Measurements from ENCODE around the gene EXOC2. TPM values are rescaled to one million over a fixed set of nuclear protein-coding genes. Genes with fewer than 3 reads are reported as not detected.
A peak's percentile ranks its signal among the peaks of the same experiment; 100 is the strongest.

EXOC2 gene
- total and polyA plus RNA-seq, 2 donors (not counting 1 experiment from before 2014, with no cell fraction given), result 12.2 to 45.0 TPM

GRCh38 chr6:674406-674805 is 18.5 kb downstream of the EXOC2 start:
- Histone ChIP-seq H3K9me3 (ENCODE audit: control extremely low read depth in 1 of 3, control insufficient read depth in 2 of 3, insufficient read depth in 1 of 3, low read length in 2 of 3) (no peaks in the 10 kb centered on the region), H3K4me1 (ENCODE audit: control insufficient read depth in 2 of 2, insufficient read depth in 2 of 2, low read length in 2 of 2) (no peaks in the 10 kb centered on the region), H3K79me2 (ENCODE audit: control insufficient read depth, insufficient read depth, low read length) (peaks cover 79% of the 10 kb centered on the region), H3K27ac (ENCODE audit: low read length in 2 of 2) (no peak overlapping the region), H3K4me2 (replicated peaks; ENCODE audit: low read depth, low read length, poor library complexity, severe bottlenecking) (no peak overlapping the region), H3K9ac (ENCODE audit: low read length) (no peak overlapping the region), H3K36me3 (replicated peaks in 1 of 2; ENCODE audit: control extremely low read depth in 1 of 2, control insufficient read depth in 1 of 2, extremely low read depth in 1 of 2, insufficient read depth in 2 of 2, low read length in 1 of 2) (peaks cover 0 to 3% of the 10 kb centered on the region in 2 experiments), H2AFZ (ENCODE audit: insufficient read depth, low read depth, low read length, poor library complexity, severe bottlenecking) (no peak overlapping the region), H3K4me3 (ENCODE audit: control extremely low read depth in 1 of 5, extremely low read depth in 1 of 5, insufficient read depth in 1 of 5, low read depth in 2 of 5, low read length in 4 of 5) (no peak overlapping the region), H3K27me3 (replicated peaks in 1 of 4; ENCODE audit: control extremely low read depth in 1 of 4, control insufficient read depth in 3 of 4, insufficient read depth in 4 of 4, low read length in 3 of 4) (no peaks in the 10 kb centered on the region), H4K20me1 (ENCODE audit: control insufficient read depth, insufficient read depth, low read length, poor library complexity, severe bottlenecking) (peaks cover 20% of the 10 kb centered on the region)
- POLR2A ChIA-PET, result no interaction called here
- peaks cover 4% of the 10 kb centered on the region for H3K9me3 Mint-ChIP-seq (ENCODE audit: insufficient read depth)
- no peak overlapping the region for H3K4me3 Mint-ChIP-seq
- TF ChIP-seq, protein P1, sequence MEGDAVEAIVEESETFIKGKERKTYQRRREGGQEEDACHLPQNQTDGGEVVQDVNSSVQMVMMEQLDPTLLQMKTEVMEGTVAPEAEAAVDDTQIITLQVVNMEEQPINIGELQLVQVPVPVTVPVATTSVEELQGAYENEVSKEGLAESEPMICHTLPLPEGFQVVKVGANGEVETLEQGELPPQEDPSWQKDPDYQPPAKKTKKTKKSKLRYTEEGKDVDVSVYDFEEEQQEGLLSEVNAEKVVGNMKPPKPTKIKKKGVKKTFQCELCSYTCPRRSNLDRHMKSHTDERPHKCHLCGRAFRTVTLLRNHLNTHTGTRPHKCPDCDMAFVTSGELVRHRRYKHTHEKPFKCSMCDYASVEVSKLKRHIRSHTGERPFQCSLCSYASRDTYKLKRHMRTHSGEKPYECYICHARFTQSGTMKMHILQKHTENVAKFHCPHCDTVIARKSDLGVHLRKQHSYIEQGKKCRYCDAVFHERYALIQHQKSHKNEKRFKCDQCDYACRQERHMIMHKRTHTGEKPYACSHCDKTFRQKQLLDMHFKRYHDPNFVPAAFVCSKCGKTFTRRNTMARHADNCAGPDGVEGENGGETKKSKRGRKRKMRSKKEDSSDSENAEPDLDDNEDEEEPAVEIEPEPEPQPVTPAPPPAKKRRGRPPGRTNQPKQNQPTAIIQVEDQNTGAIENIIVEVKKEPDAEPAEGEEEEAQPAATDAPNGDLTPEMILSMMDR (IDR thresholded peaks at IDR 0.05), result no peak
- TF ChIP-seq EZH2 (IDR thresholded peaks at IDR 0.05; ENCODE audit: borderline replicate concordance, insufficient read depth, low read depth, low read length, poor library complexity, severe bottlenecking), result no peak
- ATAC-seq (ENCODE audit: low read depth), result no peak
- CTCF ChIA-PET, result no interaction called here
- no peak for DNase-seq
- peaks cover 16% of the 10 kb centered on the region for H3K4me1 Mint-ChIP-seq
- H3K27me3 Mint-ChIP-seq, result no peaks in the 10 kb centered on the region
- no peak overlapping the region for H3K27ac Mint-ChIP-seq
- intact Hi-C loops (cut with micrococcal nuclease), result loop anchor here (10.0 kb wide), 1 partner anchor 50 kb away; no protein-coding TSS in a partner anchor

DNA sequence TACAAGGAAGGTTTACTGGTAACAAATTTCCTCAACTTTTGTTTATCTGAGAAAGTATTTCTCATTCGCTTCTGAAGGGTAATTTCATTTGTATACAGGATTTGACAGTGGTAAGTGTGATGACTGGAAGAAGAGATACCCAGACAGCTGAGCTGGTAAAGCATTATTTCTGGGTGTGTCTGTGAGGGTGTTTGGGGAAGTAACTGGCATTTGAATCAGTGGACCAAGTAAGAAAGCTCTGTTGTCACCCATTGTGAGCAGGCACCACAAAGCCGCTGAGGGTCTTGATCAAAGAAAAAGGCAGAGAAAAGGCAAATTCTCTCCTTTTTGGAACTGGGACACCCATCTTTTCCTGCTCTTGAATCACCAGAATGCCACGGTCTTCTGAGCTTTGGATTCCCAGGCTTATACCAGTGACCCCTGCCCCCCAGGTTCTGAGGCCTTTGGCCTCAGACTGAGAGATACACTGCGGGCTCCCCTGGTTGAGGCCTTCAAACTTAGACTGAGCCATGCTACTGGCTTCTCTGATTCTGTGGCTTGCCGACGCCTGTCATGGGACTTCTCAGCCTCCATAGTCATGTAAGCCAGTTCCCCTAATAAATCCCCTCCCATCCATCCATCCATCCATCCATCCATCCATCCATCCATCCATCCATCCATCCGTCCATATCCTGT is 25.5 kb downstream of the EXOC2 start:
- POLR2A ChIA-PET, result no interaction called here
- peak; percentile 89 for ATAC-seq (ENCODE audit: low read depth)
- peak overlapping the region; percentile 71 for H2AFZ ChIP-seq (ENCODE audit: insufficient read depth, low read depth, low read length, poor library complexity, severe bottlenecking)
- 50% methylated on average over 3 of the region's 7 CpGs for WGBS (ENCODE audit: insufficient coverage)
- H3K27me3 ChIP-seq (replicated peaks in 1 of 4; ENCODE audit: control extremely low read depth in 1 of 4, control insufficient read depth in 3 of 4, insufficient read depth in 4 of 4, low read length in 3 of 4), result no peaks in the 10 kb centered on the region
- DNase-seq, result no peak
- peaks cover 78% of the 10 kb centered on the region for H3K79me2 ChIP-seq (ENCODE audit: control insufficient read depth, insufficient read depth, low read length)
- peaks cover 3% of the 10 kb centered on the region for H4K20me1 ChIP-seq (ENCODE audit: control insufficient read depth, insufficient read depth, low read length, poor library complexity, severe bottlenecking)
- peak overlapping the region; percentile 14 for H3K9ac ChIP-seq (ENCODE audit: low read length)
- peaks cover 0 to 2% of the 10 kb centered on the region in 2 experiments for H3K36me3 ChIP-seq (replicated peaks in 1 of 2; ENCODE audit: control extremely low read depth in 1 of 2, control insufficient read depth in 1 of 2, extremely low read depth in 1 of 2, insufficient read depth in 2 of 2, low read length in 1 of 2)
- Mint-ChIP-seq H3K4me1 (peaks cover 48% of the 10 kb centered on the region), H3K27me3 (no peaks in the 10 kb centered on the region), H3K27ac (peak overlapping the region; percentile 71), H3K4me3 (peak overlapping the region; percentile 9), H3K9me3 (ENCODE audit: insufficient read depth) (peaks cover 5% of the 10 kb centered on the region)
- peak overlapping the region; percentile 48 for H3K4me2 ChIP-seq (replicated peaks; ENCODE audit: low read depth, low read length, poor library complexity, severe bottlenecking)
- intact Hi-C loops (cut with micrococcal nuclease), result no loop called here
- CTCF ChIA-PET, result no interaction called here
- peaks cover 8 to 37% of the 10 kb centered on the region in 2 donors for H3K4me1 ChIP-seq (ENCODE audit: control insufficient read depth in 2 of 2, insufficient read depth in 2 of 2, low read length in 2 of 2)
- no peaks in the 10 kb centered on the region for H3K9me3 ChIP-seq (ENCODE audit: control extremely low read depth in 1 of 3, control insufficient read depth in 2 of 3, insufficient read depth in 1 of 3, low read length in 2 of 3)
- TF ChIP-seq EZH2 (IDR thresholded peaks at IDR 0.05; ENCODE audit: borderline replicate concordance, insufficient read depth, low read depth, low read length, poor library complexity, severe bottlenecking), result no peak
- TF ChIP-seq, protein P1 (IDR thresholded peaks at IDR 0.05), result no peak
- peak overlapping the region; percentile 53 to 84 for H3K27ac ChIP-seq (ENCODE audit: low read length in 2 of 2)
- no peak overlapping the region for H3K4me3 ChIP-seq (ENCODE audit: control extremely low read depth in 1 of 5, extremely low read depth in 1 of 5, insufficient read depth in 1 of 5, low read depth in 2 of 5, low read length in 4 of 5)

Measured in B cell (primary cell).